ENCODE results near the gene KRT24.

KRT24 gene

GRCh38 chr17:40687106-40687505 is 16.4 kb downstream of the KRT24 start:
- DNase-seq, result no peak

DNA sequence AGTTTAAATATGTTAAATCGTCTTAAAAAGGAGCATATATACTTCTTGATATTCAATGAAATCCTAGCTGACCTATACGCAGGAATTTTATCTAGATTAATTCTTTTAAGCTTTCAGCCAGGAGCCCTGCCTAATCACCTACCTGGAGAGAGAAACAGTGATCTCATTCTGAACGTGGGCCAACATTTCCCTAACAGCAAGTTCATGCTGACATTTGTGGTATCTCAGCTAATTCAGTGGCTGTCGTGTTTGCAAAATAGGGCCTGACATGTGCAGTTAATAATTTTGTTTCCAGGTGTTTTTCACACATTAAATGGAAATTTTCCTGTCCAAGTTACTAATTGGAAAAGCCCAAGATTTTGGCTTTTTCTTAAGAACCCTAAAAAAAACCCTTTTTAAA is 17.4 kb downstream of the KRT24 start:
- no peak for DNase-seq

DNA sequence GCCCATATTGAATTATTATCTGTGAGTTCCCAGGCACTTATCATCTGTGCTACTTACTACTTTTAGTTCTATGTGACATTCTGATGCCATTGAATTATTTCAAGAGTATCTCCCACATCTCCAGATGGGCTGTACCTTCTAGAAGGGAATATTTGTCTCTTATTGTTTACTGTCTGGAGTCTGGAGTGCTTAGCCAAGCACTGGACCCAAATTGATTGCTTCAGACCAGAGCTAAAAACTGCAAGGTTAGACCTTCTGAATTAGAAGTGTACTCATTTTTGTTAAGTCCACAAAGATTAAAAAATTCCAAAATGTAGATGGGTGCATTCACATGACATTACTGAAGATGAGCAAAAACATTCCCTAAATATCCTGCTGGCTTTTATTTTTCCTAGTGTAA is 22.6 kb downstream of the KRT24 start:
- no peak for DNase-seq

DNA sequence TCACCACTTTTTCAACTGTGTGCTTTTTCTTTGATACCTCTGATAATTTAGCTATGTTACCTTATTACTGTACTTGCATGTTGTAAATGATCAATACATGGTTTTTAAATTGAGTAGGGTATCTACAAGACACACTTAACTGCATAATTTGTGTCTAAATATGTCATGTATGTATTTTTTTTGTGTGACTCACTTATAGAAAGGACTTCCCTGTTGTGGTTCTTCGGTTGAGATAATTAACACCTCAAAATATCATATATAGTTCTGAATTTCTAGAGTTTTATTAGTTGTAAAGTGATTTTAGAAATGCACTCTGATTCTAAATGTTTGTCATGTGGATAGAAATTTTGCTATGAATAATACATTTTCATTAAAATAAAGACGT is 24.0 kb downstream of the KRT24 start:
- no peak for DNase-seq

- no peak for DNase-seq
Measured at GRCh38 chr17:40678902-40679522, 24.5 kb downstream of the KRT24 start.

DNA sequence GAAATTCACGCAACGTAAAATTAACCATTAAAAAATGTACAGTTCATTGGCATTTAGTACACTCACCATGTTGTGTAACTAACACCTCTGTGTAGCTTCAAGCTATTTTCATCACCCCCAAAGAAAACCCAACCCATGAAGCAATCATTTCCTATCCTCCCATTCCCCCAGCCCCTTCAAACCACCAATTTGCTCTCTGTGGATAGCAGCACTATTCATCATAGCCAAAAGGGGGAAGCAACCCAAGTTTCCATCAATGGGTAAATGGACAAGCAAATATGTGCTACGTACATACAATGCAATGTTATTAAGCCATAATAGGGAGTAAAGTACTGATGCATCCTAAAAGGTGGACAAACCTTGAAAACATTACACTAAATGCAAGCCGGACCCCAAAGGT is 27.6 kb downstream of the KRT24 start:
- DNase-seq, result no peak

- no peak for DNase-seq
Measured at GRCh38 chr17:40672654-40673053, 30.9 kb downstream of the KRT24 start.

GRCh38 chr17:40671282-40671681 is 32.3 kb downstream of the KRT24 start:
- DNase-seq, result no peak

DNA sequence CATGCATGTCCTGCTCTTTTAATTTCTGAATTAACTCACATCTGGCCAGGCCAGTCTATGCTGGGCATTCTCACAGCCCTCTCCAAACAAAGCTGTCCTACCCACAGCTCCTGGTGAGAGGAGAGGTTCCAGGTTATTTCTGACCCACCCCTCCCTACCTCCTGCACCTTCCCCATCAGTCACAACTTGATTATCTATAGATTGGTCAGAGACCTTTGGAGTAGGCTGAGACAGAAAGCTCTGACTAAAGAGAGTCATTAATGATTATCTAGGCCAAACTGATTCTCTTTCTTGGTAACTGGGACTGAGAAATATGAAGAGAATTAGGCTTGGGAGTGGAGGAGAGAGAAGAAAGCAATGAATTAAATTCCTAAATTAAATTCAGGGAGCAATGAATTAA is 37.2 kb downstream of the KRT24 start:
- DNase-seq, result no peak

GRCh38 chr17:40664582-40665333 is 38.8 kb downstream of the KRT24 start, which contains the start of gene KRT222:
KRT222 (minus strand) TSS chr17:40665177; CDS start chr17:40665099, 78 bp downstream.
- no peak for DNase-seq

DNA sequence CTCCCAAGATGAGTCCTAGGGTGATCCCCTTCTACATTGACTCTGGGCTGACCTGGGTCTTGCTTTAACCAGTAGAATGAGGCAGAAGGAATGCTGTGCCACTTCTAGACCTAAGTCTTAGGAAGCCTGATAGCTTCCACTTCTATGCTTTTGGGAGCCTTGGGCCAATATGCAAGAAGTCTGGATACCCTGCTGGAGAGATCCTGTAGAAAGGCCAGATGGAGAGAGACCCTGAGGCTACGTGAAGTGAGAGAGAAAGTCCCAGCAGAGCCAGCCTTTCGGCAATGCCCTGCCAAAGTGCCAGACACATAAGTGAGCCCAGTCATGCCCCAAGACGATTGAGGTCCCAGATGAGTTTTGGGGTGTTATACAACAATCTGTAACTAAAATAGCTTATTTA is 40.3 kb downstream of the KRT24 start:
- no peak for DNase-seq

DNA sequence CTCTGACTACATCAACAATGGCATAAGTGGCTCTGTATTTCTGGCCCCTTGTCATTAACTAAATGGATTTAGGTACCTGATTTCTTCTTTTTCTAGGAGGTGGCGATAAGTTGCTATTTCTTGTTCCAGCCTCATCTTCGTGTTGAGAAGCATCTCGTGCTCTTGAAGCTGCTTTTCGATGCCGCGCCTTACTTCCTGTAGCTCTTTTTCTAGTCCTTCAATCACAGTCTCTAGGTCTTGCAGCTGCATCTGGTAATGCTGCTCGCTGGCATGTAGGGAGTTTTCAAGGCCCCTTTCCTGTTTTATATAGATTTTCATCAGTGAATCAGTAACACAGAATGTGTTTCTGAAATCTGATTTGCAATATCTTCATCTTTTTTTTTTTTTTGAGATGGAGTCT is 43.6 kb downstream of the KRT24 start:
- DNase-seq, result no peak

DNA sequence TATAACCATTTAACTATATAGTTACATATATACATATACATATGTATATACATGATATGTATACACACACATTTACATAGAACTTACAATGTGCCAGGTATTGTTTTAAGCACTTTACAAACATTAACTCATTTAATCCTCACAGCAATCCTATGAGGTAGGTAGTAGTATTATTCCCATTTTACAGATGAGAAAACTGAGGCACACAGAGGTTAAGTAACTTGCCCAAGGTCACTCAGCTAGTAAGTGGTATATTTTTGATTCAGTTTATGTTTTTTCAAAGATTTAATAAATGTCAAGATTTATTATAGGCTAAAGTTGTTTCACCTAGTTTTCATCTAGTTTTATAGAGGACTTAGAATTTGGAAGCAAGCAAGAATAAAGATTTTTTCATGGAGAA is 45.2 kb downstream of the KRT24 start:
- no peak for DNase-seq

DNA sequence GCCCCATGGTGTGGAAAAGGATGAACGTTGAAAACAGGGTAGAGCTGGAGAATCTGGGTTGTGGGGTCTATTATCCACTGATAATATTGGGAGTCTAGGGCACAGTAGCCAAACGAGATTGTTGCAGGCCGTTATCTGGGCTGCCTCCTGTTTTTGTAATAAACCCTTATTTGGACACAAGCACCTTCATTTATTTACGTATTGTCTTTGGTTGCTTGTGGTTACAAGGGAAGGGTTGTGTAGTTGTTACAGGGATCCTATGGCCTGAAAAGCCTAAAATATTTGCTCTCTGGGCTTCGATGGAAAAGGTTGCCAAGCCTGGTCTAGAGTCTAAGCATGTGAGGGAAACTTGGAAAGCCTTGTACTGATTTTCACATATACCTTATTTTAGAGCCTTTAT is 51.6 kb downstream of the KRT24 start:
- DNase-seq, result no peak

GRCh38 chr17:40648384-40648968 is 55.1 kb downstream of the KRT24 start:
- no peak for DNase-seq

Data from stimulated activated CD4-positive, alpha-beta T cell treated with anti-CD3 and anti-CD28 coated beads, Interleukin-1b, Interleukin-23, amount 100 ng/mL, for 48 hours (primary cell).